Measurements from ENCODE around the gene NOS1.

DNA sequence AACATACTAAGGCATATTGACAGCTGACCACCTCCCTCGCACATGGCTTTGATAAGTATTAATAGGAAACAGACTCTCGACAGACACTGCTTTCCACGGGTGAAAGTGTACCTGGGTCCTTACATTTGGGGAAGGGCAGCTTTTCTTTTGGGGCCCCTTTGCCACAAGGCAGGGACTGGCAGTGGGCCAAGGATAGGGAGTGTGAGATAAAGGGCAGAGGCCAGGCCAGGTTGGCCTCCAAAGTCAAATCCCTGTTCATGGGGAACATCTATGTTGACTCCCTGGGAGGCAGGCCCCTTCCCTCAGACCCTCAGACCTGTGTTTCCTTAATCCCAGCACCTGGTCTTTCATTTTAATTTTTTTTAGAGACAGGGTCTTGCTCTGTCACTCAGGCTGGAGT is 151.8 kb downstream of the NOS1 start:
- TF ChIP-seq POLR2AphosphoS5 (IDR thresholded peaks at IDR 0.05): no peak
- TF ChIP-seq POLR2A (IDR thresholded peaks at IDR 0.05): no peak
- no peak for TF ChIP-seq CTCF (IDR thresholded peaks at IDR 0.05)

Data from suprapubic skin (tissue), 4 donors.